Measurements from ENCODE around the gene SH3PXD2A.
A peak's percentile ranks its signal among the peaks of the same experiment; 100 is the strongest.
"Not testable (repeated sequence)": the region's sequence is repeated elsewhere in the genome, so short reads cannot be mapped to it uniquely, and the experiment has no call there.

The SH3PXD2A gene

GRCh38 chr10:103793429-103793828, 61.9 kb downstream of the SH3PXD2A start:
- no peak for DNase-seq (ENCODE audit: low read depth in 1 of 2, low spot score in 1 of 2)

- DNase-seq (ENCODE audit: low read depth in 1 of 2, low spot score in 1 of 2) = no peak
Observed at GRCh38 chr10:103792547-103792946, 62.8 kb downstream of the SH3PXD2A start.

GRCh38 chr10:103791858-103792257, 63.5 kb downstream of the SH3PXD2A start:
- DNase-seq (ENCODE audit: low read depth in 1 of 2, low spot score in 1 of 2) = no peak

- no peak for DNase-seq (ENCODE audit: low read depth in 1 of 2, low spot score in 1 of 2)
Observed at GRCh38 chr10:103791291-103791690, 64.1 kb downstream of the SH3PXD2A start.

- DNase-seq (ENCODE audit: low read depth in 1 of 2, low spot score in 1 of 2) = no peak
Observed at GRCh38 chr10:103790580-103790979, 64.8 kb downstream of the SH3PXD2A start.

GRCh38 chr10:103789771-103790201, 65.6 kb downstream of the SH3PXD2A start:
- DNase-seq (ENCODE audit: low read depth in 1 of 2, low spot score in 1 of 2) = no peak

- no peak for DNase-seq (ENCODE audit: low read depth in 1 of 2, low spot score in 1 of 2)
Observed at GRCh38 chr10:103789161-103789560, 66.2 kb downstream of the SH3PXD2A start.

GRCh38 chr10:103787331-103787730, 68.0 kb downstream of the SH3PXD2A start:
- no peak for DNase-seq (ENCODE audit: low read depth in 1 of 2, low spot score in 1 of 2)

- no peak for DNase-seq (ENCODE audit: low read depth in 1 of 2, low spot score in 1 of 2)
Observed at GRCh38 chr10:103786020-103786419, 69.4 kb downstream of the SH3PXD2A start.

GRCh38 chr10:103784723-103785418, 70.5 kb downstream of the SH3PXD2A start:
- no peak for DNase-seq (ENCODE audit: low read depth in 1 of 2, low spot score in 1 of 2)

GRCh38 chr10:103784089-103784488, 71.3 kb downstream of the SH3PXD2A start:
- DNase-seq (ENCODE audit: low read depth in 1 of 2, low spot score in 1 of 2) = no peak

GRCh38 chr10:103783681-103784080, 71.7 kb downstream of the SH3PXD2A start:
- DNase-seq (ENCODE audit: low read depth in 1 of 2, low spot score in 1 of 2) = no peak

- no peak for DNase-seq (ENCODE audit: low read depth in 1 of 2, low spot score in 1 of 2)
Observed at GRCh38 chr10:103781329-103782061, 73.9 kb downstream of the SH3PXD2A start.

GRCh38 chr10:103780242-103781149, 74.9 kb downstream of the SH3PXD2A start:
- no peak for DNase-seq (ENCODE audit: low read depth in 1 of 2, low spot score in 1 of 2)

- DNase-seq (ENCODE audit: low read depth in 1 of 2, low spot score in 1 of 2) = no peak
Observed at GRCh38 chr10:103778358-103779139, 76.8 kb downstream of the SH3PXD2A start.

GRCh38 chr10:103776878-103777591, 78.3 kb downstream of the SH3PXD2A start:
- DNase-seq (ENCODE audit: low read depth in 1 of 2, low spot score in 1 of 2) = no peak

GRCh38 chr10:103775776-103776175, 79.6 kb downstream of the SH3PXD2A start:
- no peak for DNase-seq (ENCODE audit: low read depth in 1 of 2, low spot score in 1 of 2)

- not testable (repeated sequence) for DNase-seq (ENCODE audit: low read depth in 1 of 2, low spot score in 1 of 2)
Observed at GRCh38 chr10:103772846-103773245, 82.5 kb downstream of the SH3PXD2A start.

GRCh38 chr10:103772096-103772845, 83.1 kb downstream of the SH3PXD2A start:
- DNase-seq (ENCODE audit: low read depth in 1 of 2, low spot score in 1 of 2) = peak in 1 of 2 donors; percentile 21
